Calu3 (cell line): ENCODE measurements around the gene COL15A1. TPM values are rescaled to one million over a fixed set of nuclear protein-coding genes. Genes with fewer than 3 reads are reported as not detected.

Source experiments
- BruUV-seq: library from RNA; stranded (reverse); fragments of 400-500 nt; replicated peaks from 2 replicates; lab custom pipeline; 2021; lab: Mats Ljungman, UMichigan
- CTCF ChIA-PET: fragments of 300-600 bp; sonication (Branson Sonifier 250); formaldehyde crosslinking; loops from one replicate; lab custom pipeline; 2022; ENCODE audit warnings: antibody characterized with exemption; lab: Charles Lee
- DNase-seq: peaks from one replicate; pipeline ENCODE4 v3.0.0; 2022
- H3K27ac Mint-ChIP-seq: one replicate; pipeline ENCODE4 v1.8.0; 2022; ENCODE audit warnings: mixed read lengths; ENCODE audit not compliant: unreplicated experiment
- H3K27me3 Mint-ChIP-seq: one replicate; pipeline ENCODE4 v1.8.0; 2022; ENCODE audit warnings: mixed read lengths; ENCODE audit not compliant: unreplicated experiment
- H3K36me3 Mint-ChIP-seq: one replicate; pipeline ENCODE4 v1.8.0; 2022; ENCODE audit warnings: mild to moderate bottlenecking, moderate library complexity, mixed read lengths; ENCODE audit not compliant: insufficient read depth, unreplicated experiment
- H3K4me1 Mint-ChIP-seq: one replicate; pipeline ENCODE4 v1.8.0; 2022; ENCODE audit warnings: mild to moderate bottlenecking, low read depth, mixed read lengths; ENCODE audit not compliant: unreplicated experiment
- H3K4me3 Mint-ChIP-seq: one replicate; pipeline ENCODE4 v1.8.0; 2022; ENCODE audit warnings: mild to moderate bottlenecking, low read depth, moderate library complexity, mixed read lengths; ENCODE audit not compliant: unreplicated experiment
- H3K9me3 Mint-ChIP-seq: one replicate; pipeline ENCODE4 v1.8.0; 2022; ENCODE audit warnings: low read depth, mixed read lengths; ENCODE audit not compliant: unreplicated experiment
- CTCF ChIP-seq: fragments of 200-600 bp; IDR thresholded peaks from one replicate; pipeline ENCODE4 v1.8.0; 2022; ENCODE audit warnings: antibody characterized with exemption; ENCODE audit not compliant: unreplicated experiment
- intact Hi-C: fragments of 100-400 bp; cut with micrococcal nuclease; formaldehyde crosslinking; loops from one replicate; pipeline ENCODE4 v1.10.0; 2022; ENCODE audit not compliant: unreplicated experiment
- total RNA-seq: library from RNA; stranded (reverse); gene quantifications from 2 replicates; pipeline ENCODE4 v1.2.3, GENCODE V29; 2022

COL15A1 gene
- total RNA-seq, 1 experiment from 2014 or later: not detected

- intact Hi-C loops: no loop called here
- no peak overlapping the region for H3K4me3 Mint-ChIP-seq
- DNase-seq: no peak
- peaks cover 68% of the 10 kb centered on the region for H3K27me3 Mint-ChIP-seq
- CTCF ChIA-PET: no interaction called here
- H3K4me1 Mint-ChIP-seq: no peaks in the 10 kb centered on the region
- TF ChIP-seq CTCF: no peak
- no peaks in the 10 kb centered on the region for H3K9me3 Mint-ChIP-seq
- H3K27ac Mint-ChIP-seq: no peak overlapping the region
- no TSS peak for BruUV-seq
- no peaks in the 10 kb centered on the region for H3K36me3 Mint-ChIP-seq
Observed at GRCh38 chr9:99042620-99043019, 98.9 kb downstream of the COL15A1 start.

DNA sequence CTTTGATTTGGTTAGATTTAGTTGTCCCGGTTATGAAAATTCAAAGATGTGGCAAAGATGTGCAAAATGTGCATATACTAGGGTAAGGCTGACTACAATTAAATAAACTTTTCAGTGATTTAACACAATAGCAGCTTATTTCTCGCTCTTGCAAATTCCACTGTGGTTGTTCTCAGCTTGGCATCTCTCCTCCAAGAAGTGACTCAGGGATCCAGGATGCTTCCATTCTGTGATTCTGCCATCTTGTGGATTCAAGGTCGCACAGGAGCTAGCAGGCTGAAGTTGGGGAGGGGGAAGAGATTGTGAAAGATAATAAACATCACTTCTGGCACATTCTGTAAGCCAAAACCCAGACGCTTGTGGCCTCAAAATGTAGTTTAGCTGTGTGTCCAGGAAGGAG lies 101.1 kb downstream of the COL15A1 start:
- CTCF ChIA-PET: no interaction called here
- no peak for DNase-seq
- Mint-ChIP-seq H3K4me3 (no peak overlapping the region), H3K36me3 (no peaks in the 10 kb centered on the region), H3K9me3 (no peaks in the 10 kb centered on the region), H3K27ac (no peak overlapping the region), H3K27me3 (peaks cover 55% of the 10 kb centered on the region), H3K4me1 (no peaks in the 10 kb centered on the region)
- no TSS peak for BruUV-seq
- TF ChIP-seq CTCF: no peak
- intact Hi-C loops: no loop called here

GRCh38 chr9:99046068-99046467 lies 102.4 kb downstream of the COL15A1 start:
- TF ChIP-seq CTCF: no peak
- Mint-ChIP-seq H3K9me3 (no peaks in the 10 kb centered on the region), H3K27me3 (peaks cover 43% of the 10 kb centered on the region), H3K4me3 (no peak overlapping the region), H3K4me1 (no peaks in the 10 kb centered on the region), H3K36me3 (no peaks in the 10 kb centered on the region), H3K27ac (no peak overlapping the region)
- intact Hi-C loops: no loop called here
- no TSS peak for BruUV-seq
- DNase-seq: no peak
- CTCF ChIA-PET: interaction anchor here (0.5 kb wide), 1 partner anchor 198 kb away, joined by 4 read pairs; no protein-coding TSS in a partner anchor

- intact Hi-C loops: no loop called here
Observed at GRCh38 chr9:99046542-99047071, 102.9 kb downstream of the COL15A1 start.

More at GRCh38 chr9:99046542-99047071, 102.9 kb downstream of the COL15A1 start:
- Mint-ChIP-seq H3K27me3 (peaks cover 43% of the 10 kb centered on the region), H3K27ac (no peak overlapping the region), H3K9me3 (no peaks in the 10 kb centered on the region), H3K36me3 (no peaks in the 10 kb centered on the region), H3K4me3 (no peak overlapping the region), H3K4me1 (no peaks in the 10 kb centered on the region)
- CTCF ChIA-PET: no interaction called here
- no peak for TF ChIP-seq CTCF
- no TSS peak for BruUV-seq
- DNase-seq: no peak
